GM23338 (cell line): Measurements from ENCODE around the gene BZW2.

Experiments used
- CREB1 ChIP-seq: fragments of 250-450 bp; sonication (Bioruptor Pico); IDR thresholded peaks from 2 replicates; pipeline ENCODE4 v1.5.0; 2020; ENCODE audit warnings: low read depth, mild to moderate bottlenecking, moderate library complexity
- EZH2 ChIP-seq: fragments of 200-600 bp; sonication (generic); IDR thresholded peaks from one replicate; pipeline ENCODE4 v1.8.0; 2017; ENCODE audit warnings: antibody characterized with exemption, mild to moderate bottlenecking, low read depth; ENCODE audit not compliant: unreplicated experiment
- EZH2phosphoT487 ChIP-seq: fragments of 200-600 bp; sonication (generic); IDR thresholded peaks from one replicate; pipeline ENCODE4 v1.8.1; 2018; ENCODE audit warnings: antibody characterized with exemption; ENCODE audit not compliant: unreplicated experiment
- NANOG ChIP-seq: IDR thresholded peaks from 2 replicates; pipeline ENCODE4 v1.6.1; 2016; ENCODE audit warnings: antibody characterized with exemption, borderline replicate concordance
- POLR2AphosphoS5 ChIP-seq: IDR thresholded peaks from 2 replicates; pipeline ENCODE4 v1.6.1; 2016; ENCODE audit warnings: antibody characterized with exemption, low read depth
- ZNF114 ChIP-seq: fragments of 250-450 bp; sonication (Bioruptor Pico); IDR thresholded peaks from 2 replicates; pipeline ENCODE4 v1.5.0; 2020; ENCODE audit warnings: mild to moderate bottlenecking, moderate library complexity
- ZNF331 ChIP-seq: fragments of 250-450 bp; sonication (Bioruptor Pico); IDR thresholded peaks from 2 replicates; pipeline ENCODE4 v1.5.0; 2020; ENCODE audit warnings: low read depth, mild to moderate bottlenecking, moderate library complexity
- TF ChIP-seq, protein P1 (sequence below), 2 experiments: fragments of 200-600 bp in 1 of 2; sonication (generic) in 1 of 2; conservative IDR thresholded peaks; 2 replicates each; pipeline versions ENCODE4 v1.5.1 to v1.6.1; 2016 to 2017; ENCODE audit warnings: antibody characterized with exemption in 2 of 2, low read depth in 2 of 2, mild to moderate bottlenecking in 2 of 2, moderate library complexity in 1 of 2
- TF ChIP-seq, protein P2 (sequence below): IDR thresholded peaks from one replicate; pipeline ENCODE4 v1.6.1; 2018; ENCODE audit warnings: antibody characterized with exemption; ENCODE audit not compliant: unreplicated experiment

DNA sequence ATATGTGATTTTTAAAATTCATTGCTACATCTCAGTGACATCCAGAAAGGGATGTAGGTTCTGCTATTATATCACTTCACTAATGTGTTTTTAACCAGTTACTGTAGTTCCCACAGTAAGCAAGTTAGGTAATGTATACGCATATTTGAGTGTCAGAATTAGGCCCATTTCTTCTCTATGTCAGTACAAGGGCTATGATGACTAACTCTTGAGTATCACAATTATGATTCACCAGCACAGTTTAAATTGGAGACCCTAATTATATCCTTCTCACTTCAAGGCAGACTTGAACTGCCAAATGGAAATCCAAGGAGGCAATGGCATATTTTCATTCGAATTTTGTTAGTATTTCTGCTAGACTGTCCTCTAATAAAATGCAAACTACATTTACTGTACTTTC lies 23.6 kb downstream of the BZW2 start:
- TF ChIP-seq, protein P1, sequence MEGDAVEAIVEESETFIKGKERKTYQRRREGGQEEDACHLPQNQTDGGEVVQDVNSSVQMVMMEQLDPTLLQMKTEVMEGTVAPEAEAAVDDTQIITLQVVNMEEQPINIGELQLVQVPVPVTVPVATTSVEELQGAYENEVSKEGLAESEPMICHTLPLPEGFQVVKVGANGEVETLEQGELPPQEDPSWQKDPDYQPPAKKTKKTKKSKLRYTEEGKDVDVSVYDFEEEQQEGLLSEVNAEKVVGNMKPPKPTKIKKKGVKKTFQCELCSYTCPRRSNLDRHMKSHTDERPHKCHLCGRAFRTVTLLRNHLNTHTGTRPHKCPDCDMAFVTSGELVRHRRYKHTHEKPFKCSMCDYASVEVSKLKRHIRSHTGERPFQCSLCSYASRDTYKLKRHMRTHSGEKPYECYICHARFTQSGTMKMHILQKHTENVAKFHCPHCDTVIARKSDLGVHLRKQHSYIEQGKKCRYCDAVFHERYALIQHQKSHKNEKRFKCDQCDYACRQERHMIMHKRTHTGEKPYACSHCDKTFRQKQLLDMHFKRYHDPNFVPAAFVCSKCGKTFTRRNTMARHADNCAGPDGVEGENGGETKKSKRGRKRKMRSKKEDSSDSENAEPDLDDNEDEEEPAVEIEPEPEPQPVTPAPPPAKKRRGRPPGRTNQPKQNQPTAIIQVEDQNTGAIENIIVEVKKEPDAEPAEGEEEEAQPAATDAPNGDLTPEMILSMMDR (conservative IDR thresholded peaks at IDR 0.05; ENCODE audit: low read depth in 2 of 2): no peak
- TF ChIP-seq POLR2AphosphoS5: no peak
- TF ChIP-seq, protein P2, sequence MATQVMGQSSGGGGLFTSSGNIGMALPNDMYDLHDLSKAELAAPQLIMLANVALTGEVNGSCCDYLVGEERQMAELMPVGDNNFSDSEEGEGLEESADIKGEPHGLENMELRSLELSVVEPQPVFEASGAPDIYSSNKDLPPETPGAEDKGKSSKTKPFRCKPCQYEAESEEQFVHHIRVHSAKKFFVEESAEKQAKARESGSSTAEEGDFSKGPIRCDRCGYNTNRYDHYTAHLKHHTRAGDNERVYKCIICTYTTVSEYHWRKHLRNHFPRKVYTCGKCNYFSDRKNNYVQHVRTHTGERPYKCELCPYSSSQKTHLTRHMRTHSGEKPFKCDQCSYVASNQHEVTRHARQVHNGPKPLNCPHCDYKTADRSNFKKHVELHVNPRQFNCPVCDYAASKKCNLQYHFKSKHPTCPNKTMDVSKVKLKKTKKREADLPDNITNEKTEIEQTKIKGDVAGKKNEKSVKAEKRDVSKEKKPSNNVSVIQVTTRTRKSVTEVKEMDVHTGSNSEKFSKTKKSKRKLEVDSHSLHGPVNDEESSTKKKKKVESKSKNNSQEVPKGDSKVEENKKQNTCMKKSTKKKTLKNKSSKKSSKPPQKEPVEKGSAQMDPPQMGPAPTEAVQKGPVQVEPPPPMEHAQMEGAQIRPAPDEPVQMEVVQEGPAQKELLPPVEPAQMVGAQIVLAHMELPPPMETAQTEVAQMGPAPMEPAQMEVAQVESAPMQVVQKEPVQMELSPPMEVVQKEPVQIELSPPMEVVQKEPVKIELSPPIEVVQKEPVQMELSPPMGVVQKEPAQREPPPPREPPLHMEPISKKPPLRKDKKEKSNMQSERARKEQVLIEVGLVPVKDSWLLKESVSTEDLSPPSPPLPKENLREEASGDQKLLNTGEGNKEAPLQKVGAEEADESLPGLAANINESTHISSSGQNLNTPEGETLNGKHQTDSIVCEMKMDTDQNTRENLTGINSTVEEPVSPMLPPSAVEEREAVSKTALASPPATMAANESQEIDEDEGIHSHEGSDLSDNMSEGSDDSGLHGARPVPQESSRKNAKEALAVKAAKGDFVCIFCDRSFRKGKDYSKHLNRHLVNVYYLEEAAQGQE: no peak
- no peak for TF ChIP-seq CREB1
- no peak for TF ChIP-seq EZH2
- no peak for TF ChIP-seq ZNF331 (CRISPR knock-in tag)
- TF ChIP-seq EZH2phosphoT487: no peak
- no peak for TF ChIP-seq ZNF114 (CRISPR knock-in tag)
- no peak for TF ChIP-seq NANOG
